ENCODE data around the gene ARL10.
A peak's percentile ranks its signal among the peaks of the same experiment; 100 is the strongest.

Gene ARL10

GRCh38 chr5:176365351-176366231 lies at the start of gene ARL10:
Gene ARL10, plus strand, starts transcription at chr5:176365487. Its CDS starts 77 bp downstream, at chr5:176365564.
- DNase-seq (ENCODE audit: low read depth in 3 of 3, low spot score in 1 of 3) = peak in 1 of 3 donors; percentile 45

GRCh38 chr5:176317534-176318374 lies 47.5 kb upstream of the ARL10 start:
- no peak for DNase-seq (ENCODE audit: low read depth in 3 of 3, low spot score in 1 of 3)

GRCh38 chr5:176319827-176320554 lies 45.3 kb upstream of the ARL10 start:
- no peak for DNase-seq (ENCODE audit: low read depth in 3 of 3, low spot score in 1 of 3)

- DNase-seq (ENCODE audit: low read depth in 3 of 3, low spot score in 1 of 3) = no peak
Observed at GRCh38 chr5:176320577-176320976, 44.7 kb upstream of the ARL10 start.

- DNase-seq (ENCODE audit: low read depth in 3 of 3, low spot score in 1 of 3) = no peak
Observed at GRCh38 chr5:176334031-176334770, 31.1 kb upstream of the ARL10 start.

- no peak for DNase-seq (ENCODE audit: low read depth in 3 of 3, low spot score in 1 of 3)
Observed at GRCh38 chr5:176337913-176338312, 27.4 kb upstream of the ARL10 start.

GRCh38 chr5:176339304-176339703 lies 26.0 kb upstream of the ARL10 start:
- no peak for DNase-seq (ENCODE audit: low read depth in 3 of 3, low spot score in 1 of 3)

GRCh38 chr5:176341325-176342157 lies 23.7 kb upstream of the ARL10 start:
- DNase-seq (ENCODE audit: low read depth in 3 of 3, low spot score in 1 of 3) = no peak

GRCh38 chr5:176342158-176342483 lies 23.2 kb upstream of the ARL10 start:
- DNase-seq (ENCODE audit: low read depth in 3 of 3, low spot score in 1 of 3) = no peak

- DNase-seq (ENCODE audit: low read depth in 3 of 3, low spot score in 1 of 3) = no peak
Observed at GRCh38 chr5:176342766-176343458, 22.4 kb upstream of the ARL10 start.

- no peak for DNase-seq (ENCODE audit: low read depth in 3 of 3, low spot score in 1 of 3)
Observed at GRCh38 chr5:176350416-176350815, 14.9 kb upstream of the ARL10 start.

- DNase-seq (ENCODE audit: low read depth in 3 of 3, low spot score in 1 of 3) = no peak
Observed at GRCh38 chr5:176352116-176352878, 13.0 kb upstream of the ARL10 start.

GRCh38 chr5:176353533-176353932 lies 11.8 kb upstream of the ARL10 start:
- no peak for DNase-seq (ENCODE audit: low read depth in 3 of 3, low spot score in 1 of 3)

GRCh38 chr5:176355400-176356178 lies 9.7 kb upstream of the ARL10 start:
- DNase-seq (ENCODE audit: low read depth in 3 of 3, low spot score in 1 of 3) = no peak

GRCh38 chr5:176356179-176356566 lies 9.1 kb upstream of the ARL10 start:
- no peak for DNase-seq (ENCODE audit: low read depth in 3 of 3, low spot score in 1 of 3)

- DNase-seq (ENCODE audit: low read depth in 3 of 3, low spot score in 1 of 3) = no peak
Observed at GRCh38 chr5:176359658-176360057, 5.6 kb upstream of the ARL10 start.

GRCh38 chr5:176360894-176361436 lies 4.3 kb upstream of the ARL10 start:
- no peak for DNase-seq (ENCODE audit: low read depth in 3 of 3, low spot score in 1 of 3)

All from stimulated activated CD4-positive, alpha-beta T cell treated with anti-CD3 and anti-CD28 coated beads, TNF-alpha, amount 100 ng/mL, for 1 hour (primary cell).